Stimulated activated CD8-positive, alpha-beta memory T cell treated with anti-CD3 and anti-CD28 coated beads, Interleukin-15, amount 100 ng/mL, for 4 hours (primary cell): ENCODE measurements around the gene PTGDR2.

Experiments
- DNase-seq, 2 donors: peaks; one replicate each; pipeline ENCODE4 v3.0.0-alpha.2; 2020; ENCODE audit warnings: low read depth in 2 of 2

PTGDR2 gene

DNA sequence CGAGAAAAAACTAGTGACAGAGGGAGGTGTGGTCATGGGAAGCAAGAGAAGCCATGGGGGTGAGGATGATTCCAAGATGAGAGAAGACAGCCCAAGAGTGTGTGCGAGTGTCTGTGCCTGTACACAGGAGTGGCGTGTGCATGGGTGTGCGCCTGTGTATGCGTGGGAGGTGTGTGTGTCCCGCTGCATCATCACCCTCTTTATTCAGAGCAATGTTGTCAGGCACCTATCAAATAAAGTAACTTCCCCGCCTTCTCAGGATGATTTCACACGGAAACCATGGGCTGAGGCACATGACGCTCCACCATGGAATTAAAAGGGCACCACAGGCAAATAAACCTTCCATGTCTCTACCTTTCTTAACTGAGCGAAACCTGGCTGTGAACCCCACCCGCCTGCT, 46.1 kb downstream of the PTGDR2 start:
- DNase-seq, result no peak

DNA sequence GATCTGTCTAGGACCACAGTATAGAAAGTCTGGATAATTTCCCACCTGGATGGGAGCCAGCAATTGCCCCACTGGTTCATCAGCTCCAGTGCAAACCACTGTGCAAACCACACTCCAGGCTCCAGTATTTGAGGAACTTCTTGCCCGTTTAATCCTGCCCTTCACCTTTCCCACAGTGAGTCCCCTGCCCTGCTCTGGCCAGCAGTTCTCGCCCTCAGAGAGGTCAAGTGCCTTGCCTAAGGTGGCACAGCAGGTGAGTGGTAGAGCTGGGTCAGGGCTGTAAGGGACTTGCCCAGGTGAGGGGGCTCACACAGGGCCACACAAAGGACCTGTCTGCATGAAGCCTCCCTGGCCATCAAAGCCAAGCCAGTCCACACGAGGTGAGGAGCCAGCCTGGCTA, 46.5 kb downstream of the PTGDR2 start:
- no peak for DNase-seq

DNA sequence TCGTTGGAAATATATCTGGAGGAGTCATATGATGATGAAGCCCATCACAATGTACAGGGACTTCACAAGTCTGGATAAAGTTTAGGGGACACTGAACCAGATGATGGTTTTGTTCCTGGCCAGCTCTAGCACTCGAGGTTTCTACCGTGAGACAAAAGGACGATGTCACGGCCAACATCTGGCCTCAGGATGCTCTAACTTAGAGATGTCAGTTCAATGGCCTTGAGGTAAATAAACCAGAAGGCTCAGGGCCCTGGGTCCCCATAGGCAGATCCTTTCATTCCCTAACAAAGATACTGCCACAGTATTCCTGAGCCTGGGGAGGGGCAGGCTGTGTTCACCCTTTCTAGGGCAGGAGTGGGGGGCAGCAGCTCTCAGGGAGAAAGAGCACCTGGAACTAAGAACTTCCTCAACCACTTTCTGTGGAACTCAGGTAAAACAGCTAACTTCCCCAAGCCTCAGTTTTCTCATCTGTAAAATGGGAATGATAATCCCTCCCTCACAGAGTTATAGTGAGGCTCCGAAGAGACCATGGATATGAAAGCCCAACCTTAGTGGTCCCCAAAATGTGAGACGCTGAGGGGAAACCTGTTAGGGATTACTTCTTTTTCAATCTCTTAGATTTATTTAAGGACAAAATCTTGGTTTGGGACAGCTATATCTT, 52.3 kb downstream of the PTGDR2 start:
- DNase-seq, result no peak

DNA sequence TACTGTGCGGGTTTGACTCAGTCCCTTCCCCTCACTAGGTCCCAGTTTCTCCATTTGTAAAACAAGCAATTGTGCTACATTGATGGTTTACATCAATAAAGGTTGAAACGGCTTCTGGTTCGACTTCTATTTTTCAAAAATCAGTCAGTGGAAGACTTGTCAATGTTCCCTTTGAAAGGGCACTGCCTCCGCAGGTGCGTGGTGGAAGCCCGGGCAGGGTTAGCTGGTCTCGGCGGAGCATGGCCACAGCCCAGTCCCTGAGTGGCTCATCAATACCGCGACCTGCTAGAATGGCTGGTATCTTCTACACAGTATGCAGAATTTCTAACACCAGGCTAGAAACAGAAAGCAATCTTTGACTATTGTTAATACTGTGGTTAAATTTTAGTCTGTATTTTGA, 54.6 kb downstream of the PTGDR2 start:
- no peak for DNase-seq
